ENCODE results near the gene MAPK12.

DNA sequence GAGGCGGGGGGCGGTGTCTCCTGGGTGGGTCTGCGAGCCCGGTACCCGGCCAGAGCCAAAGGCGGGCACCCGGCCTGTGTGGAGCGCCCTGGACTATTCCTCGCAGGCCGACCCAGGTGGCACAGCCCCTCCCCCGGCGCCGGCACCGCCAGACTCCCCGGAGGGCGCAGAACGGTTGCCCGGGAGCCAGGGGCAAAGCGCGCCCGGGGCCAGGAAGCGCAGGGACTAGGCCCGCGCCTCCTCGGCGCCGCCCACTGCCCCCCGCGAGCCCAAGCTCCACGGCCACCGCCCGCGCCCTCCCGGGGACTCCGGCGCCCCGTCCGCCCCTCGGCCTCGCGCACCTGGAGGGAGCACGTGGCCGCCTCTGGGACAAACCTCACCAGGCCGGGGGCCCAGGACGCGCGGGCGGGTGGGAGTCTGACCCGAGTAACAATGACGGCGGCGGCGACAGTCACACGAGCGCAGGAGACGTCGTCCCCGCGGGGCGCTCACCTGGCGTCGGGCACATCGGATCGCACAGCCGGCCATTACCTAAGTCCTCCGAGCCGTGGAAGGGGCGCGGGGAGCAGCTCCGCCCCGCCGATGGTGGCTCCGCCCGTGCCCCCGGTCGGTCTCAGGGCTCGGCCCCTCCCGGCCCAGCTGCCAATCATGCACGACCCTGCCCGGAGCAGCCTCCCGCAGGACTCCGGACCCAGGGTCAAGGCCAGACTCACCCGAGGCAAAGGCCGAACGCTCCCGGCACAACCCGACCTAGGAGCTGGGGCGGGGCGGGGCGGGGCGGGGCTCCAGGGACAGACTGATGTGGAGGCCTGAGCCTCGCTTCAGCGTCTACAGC lies 38.5 kb upstream of the MAPK12 start:
- TF ChIP-seq POLR2AphosphoS5 (IDR thresholded peaks at IDR 0.05) (no peak), POLR2A (IDR thresholded peaks at IDR 0.05) (no peak)
- TF ChIP-seq, protein P1, sequence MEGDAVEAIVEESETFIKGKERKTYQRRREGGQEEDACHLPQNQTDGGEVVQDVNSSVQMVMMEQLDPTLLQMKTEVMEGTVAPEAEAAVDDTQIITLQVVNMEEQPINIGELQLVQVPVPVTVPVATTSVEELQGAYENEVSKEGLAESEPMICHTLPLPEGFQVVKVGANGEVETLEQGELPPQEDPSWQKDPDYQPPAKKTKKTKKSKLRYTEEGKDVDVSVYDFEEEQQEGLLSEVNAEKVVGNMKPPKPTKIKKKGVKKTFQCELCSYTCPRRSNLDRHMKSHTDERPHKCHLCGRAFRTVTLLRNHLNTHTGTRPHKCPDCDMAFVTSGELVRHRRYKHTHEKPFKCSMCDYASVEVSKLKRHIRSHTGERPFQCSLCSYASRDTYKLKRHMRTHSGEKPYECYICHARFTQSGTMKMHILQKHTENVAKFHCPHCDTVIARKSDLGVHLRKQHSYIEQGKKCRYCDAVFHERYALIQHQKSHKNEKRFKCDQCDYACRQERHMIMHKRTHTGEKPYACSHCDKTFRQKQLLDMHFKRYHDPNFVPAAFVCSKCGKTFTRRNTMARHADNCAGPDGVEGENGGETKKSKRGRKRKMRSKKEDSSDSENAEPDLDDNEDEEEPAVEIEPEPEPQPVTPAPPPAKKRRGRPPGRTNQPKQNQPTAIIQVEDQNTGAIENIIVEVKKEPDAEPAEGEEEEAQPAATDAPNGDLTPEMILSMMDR (IDR thresholded peaks at IDR 0.05), result no peak
